Right lobe of liver (tissue), 4 donors: ENCODE measurements around the gene GTSE1.

Experiments used
- POLR2A ChIP-seq: fragments of 450-650 bp; IDR thresholded peaks from one replicate; pipeline ENCODE4 v1.6.1; 2017; ENCODE audit warnings: antibody characterized with exemption, mild to moderate bottlenecking
- TF ChIP-seq, protein P1 (sequence below), 4 donors: fragments of 200-600 bp in 3 of 4; fragments of 450-650 bp in 1 of 4; IDR thresholded peaks; one replicate each; pipeline versions ENCODE4 v1.5.1 to v1.8.0; 2016 to 2022; ENCODE audit warnings: antibody characterized with exemption in 4 of 4, mild to moderate bottlenecking in 2 of 4
- donor health status: DM: no; HTN: no; CAD: no.
- donor health status: DM: no; HTN: no; CAD: no.
- donor health status: DM: no; HTN: yes; CAD: no.

DNA sequence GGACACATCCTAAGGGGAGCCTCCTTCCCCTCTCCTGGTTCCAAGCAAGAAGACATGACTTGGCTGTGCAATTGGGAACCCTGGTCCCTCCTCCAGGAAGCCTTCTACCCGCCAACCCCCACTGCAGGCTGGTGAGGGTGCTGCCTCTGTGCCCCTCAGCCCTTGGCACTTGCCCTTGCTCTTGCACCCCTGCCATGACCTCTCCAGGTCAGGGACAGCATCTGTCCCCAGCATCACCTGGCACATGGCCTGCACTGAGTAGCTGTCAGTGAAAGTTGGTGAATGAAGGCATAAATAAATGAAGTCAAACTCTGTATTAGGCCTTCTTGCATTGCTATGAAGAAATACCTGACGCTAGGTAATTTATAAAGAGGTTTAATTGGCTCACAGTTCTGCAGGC is 1.9 kb upstream of the GTSE1 start:
- no peak for TF ChIP-seq POLR2A
- TF ChIP-seq, protein P1, sequence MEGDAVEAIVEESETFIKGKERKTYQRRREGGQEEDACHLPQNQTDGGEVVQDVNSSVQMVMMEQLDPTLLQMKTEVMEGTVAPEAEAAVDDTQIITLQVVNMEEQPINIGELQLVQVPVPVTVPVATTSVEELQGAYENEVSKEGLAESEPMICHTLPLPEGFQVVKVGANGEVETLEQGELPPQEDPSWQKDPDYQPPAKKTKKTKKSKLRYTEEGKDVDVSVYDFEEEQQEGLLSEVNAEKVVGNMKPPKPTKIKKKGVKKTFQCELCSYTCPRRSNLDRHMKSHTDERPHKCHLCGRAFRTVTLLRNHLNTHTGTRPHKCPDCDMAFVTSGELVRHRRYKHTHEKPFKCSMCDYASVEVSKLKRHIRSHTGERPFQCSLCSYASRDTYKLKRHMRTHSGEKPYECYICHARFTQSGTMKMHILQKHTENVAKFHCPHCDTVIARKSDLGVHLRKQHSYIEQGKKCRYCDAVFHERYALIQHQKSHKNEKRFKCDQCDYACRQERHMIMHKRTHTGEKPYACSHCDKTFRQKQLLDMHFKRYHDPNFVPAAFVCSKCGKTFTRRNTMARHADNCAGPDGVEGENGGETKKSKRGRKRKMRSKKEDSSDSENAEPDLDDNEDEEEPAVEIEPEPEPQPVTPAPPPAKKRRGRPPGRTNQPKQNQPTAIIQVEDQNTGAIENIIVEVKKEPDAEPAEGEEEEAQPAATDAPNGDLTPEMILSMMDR (IDR thresholded peaks at IDR 0.05): no peak
